Loucy (cell line): ENCODE data around the gene RTN4.

Experiments used
- H2AFZ ChIP-seq: fragments of 200-600 bp; sonication (generic); 2 replicates; pipeline ENCODE4 v1.6.0; 2016; ENCODE audit warnings: antibody characterized with exemption, mild to moderate bottlenecking, low read length, moderate library complexity
- H3F3A ChIP-seq: fragments of 200-600 bp; 2 replicates; pipeline ENCODE4 v1.6.0; 2016; ENCODE audit warnings: antibody characterized with exemption, low read depth, mild to moderate bottlenecking
- H3K27me3 ChIP-seq: fragments of 200-600 bp; sonication (generic); 2 replicates; pipeline ENCODE4 v1.6.1; 2014; ENCODE audit warnings: low read length, mild to moderate bottlenecking; ENCODE audit not compliant: insufficient read depth, poor library complexity, severe bottlenecking
- H3K36me3 ChIP-seq: fragments of 200-600 bp; sonication (generic); 2 replicates; pipeline ENCODE4 v1.6.1; 2016; ENCODE audit warnings: low read length; ENCODE audit not compliant: insufficient read depth
- H3K4me1 ChIP-seq: fragments of 200-600 bp; sonication (generic); 2 replicates; pipeline ENCODE4 v1.5.1; 2014; ENCODE audit warnings: low read length, mild to moderate bottlenecking; ENCODE audit not compliant: insufficient read depth, poor library complexity, severe bottlenecking
- H3K4me2 ChIP-seq: fragments of 200-600 bp; sonication (generic); 2 replicates; pipeline ENCODE4 v1.6.0; 2014; ENCODE audit warnings: antibody characterized with exemption, low read length, low read depth, mild to moderate bottlenecking; ENCODE audit not compliant: poor library complexity, severe bottlenecking
- H3K4me3 ChIP-seq: fragments of 200-600 bp; sonication (generic); 2 replicates; pipeline ENCODE4 v1.5.1; 2014; ENCODE audit warnings: low read length, mild to moderate bottlenecking, mixed read lengths; ENCODE audit not compliant: poor library complexity, severe bottlenecking
- H3K79me2 ChIP-seq: fragments of 200-600 bp; sonication (generic); 2 replicates; pipeline ENCODE4 v1.6.1; 2014; ENCODE audit warnings: low read length; ENCODE audit not compliant: insufficient read depth
- H3K9ac ChIP-seq: fragments of 200-600 bp; sonication (generic); 2 replicates; pipeline ENCODE4 v1.6.0; 2014; ENCODE audit warnings: mild to moderate bottlenecking, low read depth, low read length, moderate library complexity; ENCODE audit not compliant: poor library complexity, severe bottlenecking
- H3K9me2 ChIP-seq: fragments of 200-600 bp; sonication (generic); replicated peaks from 2 replicates; pipeline ENCODE4 v1.6.1; 2016; ENCODE audit warnings: low read depth, low read length, mixed read lengths
- H3K9me3 ChIP-seq: fragments of 200-600 bp; sonication (generic); 2 replicates; pipeline ENCODE4 v1.6.1; 2014; ENCODE audit warnings: mild to moderate bottlenecking, antibody characterized with exemption, low read length, low read depth; ENCODE audit not compliant: insufficient read depth
- H4K20me1 ChIP-seq: fragments of 200-600 bp; sonication (generic); 2 replicates; pipeline ENCODE4 v1.6.0; 2014; ENCODE audit warnings: antibody characterized with exemption, low read length, mild to moderate bottlenecking; ENCODE audit not compliant: insufficient read depth, poor library complexity, severe bottlenecking
- EZH2phosphoT487 ChIP-seq: fragments of 200-600 bp; IDR thresholded peaks from 2 replicates; pipeline ENCODE4 v1.6.1; 2018; ENCODE audit warnings: antibody characterized with exemption, mild to moderate bottlenecking, moderate library complexity, borderline replicate concordance
- TF ChIP-seq, protein P1 (sequence below): fragments of 200-600 bp; sonication (generic); conservative IDR thresholded peaks from 2 replicates; pipeline ENCODE4 v1.5.1; 2014; ENCODE audit warnings: mild to moderate bottlenecking, antibody characterized with exemption, low read length

Gene RTN4

DNA sequence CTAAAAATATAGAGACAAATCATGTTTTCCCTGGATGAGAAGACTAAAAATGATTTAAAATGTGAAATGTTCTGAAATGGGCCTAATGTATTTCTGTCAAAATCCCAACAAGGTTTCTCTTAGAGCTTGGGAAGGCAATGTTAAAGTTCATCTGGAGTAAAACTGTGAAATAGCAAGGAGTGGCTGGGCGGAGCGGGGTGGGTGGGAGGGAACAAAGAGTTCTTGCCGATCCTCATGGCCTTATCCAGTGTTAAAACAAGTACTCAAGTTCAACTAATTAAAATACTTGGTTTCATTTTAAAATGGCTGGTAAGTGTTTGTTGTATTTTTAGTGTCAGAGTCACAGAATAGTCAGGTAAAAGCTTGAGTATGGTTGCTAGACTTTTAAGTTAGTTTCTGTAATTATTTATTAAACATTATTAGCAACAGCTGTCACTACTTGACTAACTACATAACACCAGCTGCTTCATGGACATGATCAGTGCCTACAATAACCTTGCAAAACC lies 87.3 kb downstream of the RTN4 start:
- Histone ChIP-seq H3K9ac (no peak overlapping the region), H3K4me1 (no peaks in the 10 kb centered on the region), H4K20me1 (no peaks in the 10 kb centered on the region), H3K79me2 (no peaks in the 10 kb centered on the region), H3K27me3 (no peaks in the 10 kb centered on the region), H3K9me2 (no peaks in the 10 kb centered on the region), H3K9me3 (no peaks in the 10 kb centered on the region), H2AFZ (no peak overlapping the region), H3K4me2 (no peak overlapping the region), H3K36me3 (no peaks in the 10 kb centered on the region; the same call in 1 of the 2 replicates), H3F3A (no peaks in the 10 kb centered on the region), H3K4me3 (no peak overlapping the region)
- TF ChIP-seq, protein P1, sequence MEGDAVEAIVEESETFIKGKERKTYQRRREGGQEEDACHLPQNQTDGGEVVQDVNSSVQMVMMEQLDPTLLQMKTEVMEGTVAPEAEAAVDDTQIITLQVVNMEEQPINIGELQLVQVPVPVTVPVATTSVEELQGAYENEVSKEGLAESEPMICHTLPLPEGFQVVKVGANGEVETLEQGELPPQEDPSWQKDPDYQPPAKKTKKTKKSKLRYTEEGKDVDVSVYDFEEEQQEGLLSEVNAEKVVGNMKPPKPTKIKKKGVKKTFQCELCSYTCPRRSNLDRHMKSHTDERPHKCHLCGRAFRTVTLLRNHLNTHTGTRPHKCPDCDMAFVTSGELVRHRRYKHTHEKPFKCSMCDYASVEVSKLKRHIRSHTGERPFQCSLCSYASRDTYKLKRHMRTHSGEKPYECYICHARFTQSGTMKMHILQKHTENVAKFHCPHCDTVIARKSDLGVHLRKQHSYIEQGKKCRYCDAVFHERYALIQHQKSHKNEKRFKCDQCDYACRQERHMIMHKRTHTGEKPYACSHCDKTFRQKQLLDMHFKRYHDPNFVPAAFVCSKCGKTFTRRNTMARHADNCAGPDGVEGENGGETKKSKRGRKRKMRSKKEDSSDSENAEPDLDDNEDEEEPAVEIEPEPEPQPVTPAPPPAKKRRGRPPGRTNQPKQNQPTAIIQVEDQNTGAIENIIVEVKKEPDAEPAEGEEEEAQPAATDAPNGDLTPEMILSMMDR = no peak
- TF ChIP-seq EZH2phosphoT487 = no peak

DNA sequence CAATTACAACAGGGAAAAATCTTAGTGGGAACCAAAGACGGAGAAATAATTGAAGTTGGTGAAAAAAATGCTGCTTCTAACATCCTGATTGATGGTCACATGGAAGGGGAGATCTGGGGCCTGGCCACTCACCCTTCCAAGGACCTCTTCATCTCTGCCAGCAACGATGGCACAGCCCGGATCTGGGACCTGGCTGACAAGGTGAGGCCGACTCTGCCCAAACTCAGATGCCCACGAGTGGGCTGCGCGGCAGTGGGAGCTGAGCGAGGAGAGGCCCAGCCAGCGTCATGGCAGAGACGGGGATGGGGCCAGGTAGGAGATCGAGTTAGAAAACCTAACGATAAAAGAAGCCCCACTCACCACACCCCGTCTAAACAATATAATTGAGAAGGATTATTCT lies 87.7 kb downstream of the RTN4 start:
- H3K4me2 ChIP-seq = no peak overlapping the region
- H3K4me3 ChIP-seq = no peak overlapping the region
- H3K9ac ChIP-seq = no peak overlapping the region
- H4K20me1 ChIP-seq = no peaks in the 10 kb centered on the region
- no peaks in the 10 kb centered on the region for H3K27me3 ChIP-seq
- TF ChIP-seq, protein P1 = no peak
- no peak for TF ChIP-seq EZH2phosphoT487
- no peaks in the 10 kb centered on the region for H3F3A ChIP-seq
- H3K9me2 ChIP-seq = no peaks in the 10 kb centered on the region
- H2AFZ ChIP-seq = no peak overlapping the region
- no peaks in the 10 kb centered on the region; the same call in 1 of the 2 replicates for H3K36me3 ChIP-seq
- no peaks in the 10 kb centered on the region for H3K9me3 ChIP-seq
- no peaks in the 10 kb centered on the region for H3K4me1 ChIP-seq
- no peaks in the 10 kb centered on the region for H3K79me2 ChIP-seq

GRCh38 chr2:54960164-54960563 lies 90.1 kb downstream of the RTN4 start:
- Histone ChIP-seq H3K4me3 (no peak overlapping the region), H3K36me3 (no peaks in the 10 kb centered on the region), H3K79me2 (no peaks in the 10 kb centered on the region), H3K9ac (no peak overlapping the region), H3K4me2 (no peak overlapping the region), H4K20me1 (no peaks in the 10 kb centered on the region), H3K27me3 (no peaks in the 10 kb centered on the region), H3K9me2 (no peaks in the 10 kb centered on the region), H3F3A (no peaks in the 10 kb centered on the region), H3K9me3 (no peaks in the 10 kb centered on the region), H3K4me1 (peaks cover 2% of the 10 kb centered on the region), H2AFZ (no peak overlapping the region)
- TF ChIP-seq, protein P1 = no peak
- TF ChIP-seq EZH2phosphoT487 = no peak
